HG03442 (cell line): ENCODE data around the gene NLGN4Y.
"Not testable (repeated sequence)": the region's sequence is repeated elsewhere in the genome, so short reads cannot be mapped to it uniquely, and the experiment has no call there.

Experiments
- ATAC-seq: cut with Tn5 transposase; IDR thresholded peaks from one replicate; pipeline ENCODE4 v1.9.1; 2021; ENCODE audit warnings: mild to moderate bottlenecking, moderate library complexity; ENCODE audit not compliant: unreplicated experiment

Gene NLGN4Y

GRCh38 chrY:14834103-14835060 lies 310.1 kb downstream of the NLGN4Y start:
- peak; percentile 84 for ATAC-seq

GRCh38 chrY:14837466-14837865 lies 313.1 kb downstream of the NLGN4Y start:
- ATAC-seq: no peak

GRCh38 chrY:14850734-14851133 lies 326.4 kb downstream of the NLGN4Y start:
- no peak for ATAC-seq

- ATAC-seq: no peak
Observed at GRCh38 chrY:14860448-14860847, 336.1 kb downstream of the NLGN4Y start.

- not testable (repeated sequence) for ATAC-seq
Observed at GRCh38 chrY:14861033-14861432, 336.7 kb downstream of the NLGN4Y start.

GRCh38 chrY:14871971-14872370 lies 347.6 kb downstream of the NLGN4Y start:
- no peak for ATAC-seq
